HG03095 (cell line): ENCODE data around the gene DMAC2L.

Experiments
- ATAC-seq: cut with Tn5 transposase; IDR thresholded peaks from one replicate; pipeline ENCODE4 v1.9.1; 2021; ENCODE audit warnings: moderate library complexity; ENCODE audit not compliant: unreplicated experiment

DMAC2L gene

DNA sequence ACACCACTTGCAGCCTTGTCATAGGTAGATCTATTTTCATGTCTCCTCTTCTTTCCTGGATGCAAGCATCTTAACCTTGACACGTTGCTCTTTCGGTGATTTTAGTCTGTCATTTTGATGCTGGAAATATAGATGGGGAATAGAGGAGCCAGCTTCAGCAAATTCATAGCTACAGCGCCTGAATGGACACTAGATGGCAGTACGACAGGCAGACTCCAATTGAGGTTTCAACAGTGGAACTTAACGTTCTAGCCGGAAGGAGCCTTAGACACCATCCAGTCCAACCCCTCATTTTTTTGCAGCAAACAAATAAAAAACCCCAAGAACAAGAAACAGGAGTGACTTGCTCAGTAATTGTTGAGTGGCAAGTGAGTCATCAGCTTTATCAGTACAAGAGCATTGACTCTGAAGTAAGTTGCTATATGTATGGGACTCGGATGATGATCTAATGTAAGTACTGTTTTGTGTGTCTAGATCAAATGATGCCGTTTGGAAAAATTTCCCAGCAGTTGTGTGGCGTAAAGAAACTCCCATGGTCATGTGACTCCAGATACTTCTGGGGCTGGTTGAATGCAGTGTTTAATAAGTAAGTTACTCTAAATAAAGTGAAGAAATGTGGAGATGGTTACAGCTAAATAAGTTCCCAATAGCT, 9.0 kb downstream of the DMAC2L start:
- ATAC-seq = peak; percentile 76

GRCh38 chr14:50331596-50331995, 19.5 kb downstream of the DMAC2L start:
- no peak for ATAC-seq

- no peak for ATAC-seq
These were observed 20.9 kb downstream of the DMAC2L start for GRCh38 chr14:50333014-50333509.

- no peak for ATAC-seq
These were observed 22.1 kb downstream of the DMAC2L start for GRCh38 chr14:50334211-50334610.

DNA sequence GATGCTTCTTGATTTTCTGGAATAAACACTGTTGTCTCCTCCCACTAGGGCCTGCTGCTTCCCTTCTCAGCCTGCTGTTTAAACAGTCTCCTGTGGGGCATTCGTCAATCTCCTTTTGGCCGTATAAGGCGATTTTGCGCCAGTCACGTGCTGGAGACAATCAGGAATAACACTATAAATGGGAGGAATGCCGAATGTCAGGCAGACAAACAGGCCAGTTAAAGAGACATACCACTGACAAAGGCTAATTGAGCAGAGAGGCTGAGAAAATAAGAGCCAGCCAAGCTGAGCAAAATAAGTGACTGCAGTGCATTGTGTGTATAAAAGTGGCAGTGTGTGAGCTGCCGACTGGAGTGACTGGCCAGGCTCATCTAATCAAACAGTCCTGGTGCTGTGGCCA, 23.3 kb downstream of the DMAC2L start:
- no peak for ATAC-seq

DNA sequence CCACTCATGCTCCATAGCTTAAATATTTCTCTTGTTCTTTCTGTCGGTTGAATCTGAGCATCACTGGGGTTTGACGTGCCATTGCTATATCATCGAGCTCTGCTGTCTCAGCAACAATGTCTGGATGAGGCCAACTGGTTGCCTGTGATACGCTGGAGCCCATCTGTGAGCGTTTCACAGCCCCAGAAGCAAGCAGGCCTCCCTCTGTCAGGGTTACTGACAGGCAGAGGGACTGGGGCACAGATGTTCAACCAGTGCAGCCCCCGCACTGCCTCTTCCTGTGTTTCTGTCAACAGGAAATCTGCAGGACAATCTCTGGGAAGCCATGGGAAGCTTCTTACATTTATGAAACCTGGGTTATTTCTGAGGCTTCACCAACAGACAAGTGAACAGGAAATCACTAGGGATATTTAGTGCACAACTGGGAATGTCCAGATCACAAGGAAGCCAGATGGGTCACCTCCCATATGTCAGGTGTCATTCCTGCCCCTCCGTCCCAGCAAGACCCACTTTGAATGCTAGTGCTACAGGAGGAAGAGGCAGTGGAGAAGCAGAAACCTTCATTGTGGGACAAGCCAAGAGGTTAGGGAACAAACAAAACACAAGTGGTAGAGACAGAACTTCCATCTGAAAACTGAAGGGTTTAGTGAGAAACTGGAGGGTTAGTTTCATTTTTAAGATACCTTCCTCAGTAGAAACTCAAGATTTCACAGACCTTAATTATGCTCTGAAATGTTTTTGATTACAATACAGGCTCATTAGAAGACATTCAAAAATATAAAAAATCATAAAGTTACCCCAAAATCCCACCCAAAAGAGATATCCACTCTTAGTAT, 24.1 kb downstream of the DMAC2L start:
- ATAC-seq = no peak

GRCh38 chr14:50338587-50338986, 26.5 kb downstream of the DMAC2L start:
- ATAC-seq = no peak

DNA sequence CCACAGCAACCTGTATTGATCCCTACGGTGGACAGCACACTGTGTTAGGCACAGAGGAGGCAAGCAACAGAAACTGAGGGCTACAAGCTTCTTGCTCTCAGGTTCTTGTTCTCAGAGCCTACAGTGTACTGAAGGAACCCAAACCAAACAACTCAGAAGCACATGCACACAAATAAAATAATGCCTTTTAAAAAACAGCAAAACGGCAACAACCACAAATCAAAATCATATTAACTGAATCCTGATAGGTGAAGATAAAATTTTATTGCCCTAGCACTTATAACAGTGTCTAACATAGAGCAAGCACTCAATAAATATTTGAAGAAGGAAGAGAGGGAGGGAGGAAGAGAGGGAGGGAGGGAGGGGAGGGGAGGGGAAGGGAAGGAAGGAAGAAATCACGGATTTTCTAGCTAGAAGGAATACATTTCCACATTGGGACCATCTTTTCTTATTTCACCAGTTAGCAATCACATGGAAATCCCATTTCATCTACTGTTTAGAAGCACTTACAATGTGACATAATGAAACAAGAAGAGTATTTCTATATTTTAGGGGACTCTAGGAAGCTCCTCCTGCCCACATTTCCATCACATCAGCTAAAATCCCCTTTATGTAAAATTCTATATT, 27.2 kb downstream of the DMAC2L start:
- ATAC-seq = no peak

DNA sequence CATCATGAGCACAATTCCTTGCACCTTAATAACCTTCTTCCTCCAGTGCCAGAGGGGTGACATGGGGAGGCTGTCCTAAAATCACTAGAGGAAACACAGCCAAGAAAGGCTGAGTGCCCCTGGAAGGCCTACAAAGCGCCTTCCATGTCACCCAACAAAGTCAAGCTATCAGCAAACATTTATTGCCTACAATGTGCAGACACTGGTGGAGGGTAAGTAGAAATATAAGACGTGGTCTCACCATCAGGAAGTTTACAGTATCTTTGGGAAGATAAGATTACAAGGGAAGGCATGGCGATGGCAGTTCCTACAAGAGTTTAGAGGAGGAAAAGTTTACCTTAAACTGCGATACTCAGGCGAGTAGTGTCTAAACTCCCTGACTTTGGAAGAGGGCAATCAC, 27.9 kb downstream of the DMAC2L start:
- ATAC-seq = no peak

DNA sequence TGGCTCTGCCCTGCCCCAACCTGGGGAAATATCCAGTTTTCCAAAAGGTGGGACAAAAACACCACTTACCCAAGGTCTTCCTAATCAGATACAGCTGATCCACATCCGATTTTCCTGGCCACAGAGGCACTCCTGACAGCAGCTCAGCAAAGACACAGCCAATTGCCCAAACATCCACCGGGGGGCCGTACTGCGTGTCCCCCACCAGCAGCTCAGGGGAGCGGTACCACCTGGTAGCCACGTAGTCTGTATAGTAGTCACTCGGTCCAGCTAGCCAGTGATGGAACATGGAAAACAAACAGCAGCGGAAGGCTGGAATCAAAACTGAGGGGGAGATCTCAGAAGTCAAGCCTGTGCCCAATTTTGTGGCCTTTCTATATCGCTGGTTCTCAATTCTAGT, 28.8 kb downstream of the DMAC2L start:
- ATAC-seq = no peak

DNA sequence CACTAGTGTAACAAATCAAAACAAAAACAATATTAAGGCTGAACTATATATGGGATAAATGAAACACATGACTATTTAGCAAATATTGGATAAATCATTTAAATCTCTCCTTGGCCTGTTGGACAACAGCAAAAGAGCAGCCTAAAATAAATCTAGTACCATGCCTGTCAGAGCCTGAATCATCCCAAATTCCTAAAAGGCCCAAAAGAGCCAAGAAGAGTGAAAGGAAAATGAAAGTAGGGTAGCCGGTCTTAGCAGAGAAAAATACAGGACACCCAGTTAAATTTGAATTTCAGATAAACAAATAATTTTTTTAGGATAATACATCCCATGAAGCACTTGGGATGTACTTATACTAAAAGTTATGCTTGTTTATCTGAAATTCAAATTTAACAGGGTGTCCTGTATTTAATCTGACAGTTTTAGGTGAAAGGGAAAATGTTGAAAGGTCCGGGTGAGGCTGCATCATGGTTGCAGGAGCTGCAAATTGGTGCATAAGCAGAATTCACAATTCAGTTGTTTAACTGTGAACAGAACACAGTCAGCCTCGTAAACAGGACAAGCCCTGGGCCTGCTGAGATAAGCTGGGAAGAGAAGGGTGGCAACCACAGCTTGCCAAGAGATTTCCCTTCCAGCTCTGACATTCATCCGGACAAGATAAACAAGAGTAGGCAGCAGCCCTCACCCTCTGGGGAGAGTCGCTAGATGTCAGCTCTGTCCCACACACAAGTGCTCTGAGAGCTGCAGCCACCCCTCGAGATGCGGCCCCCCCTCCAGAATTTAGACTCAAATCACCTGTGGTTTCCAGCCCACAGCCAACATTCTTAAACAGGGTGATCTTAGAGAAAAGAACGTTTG, 30.3 kb downstream of the DMAC2L start:
- ATAC-seq = peak; percentile 41

- no peak for ATAC-seq
These were observed 31.3 kb downstream of the DMAC2L start for GRCh38 chr14:50343434-50343833.

GRCh38 chr14:50344116-50344775, 32.1 kb downstream of the DMAC2L start:
- peak; percentile 85 for ATAC-seq

DNA sequence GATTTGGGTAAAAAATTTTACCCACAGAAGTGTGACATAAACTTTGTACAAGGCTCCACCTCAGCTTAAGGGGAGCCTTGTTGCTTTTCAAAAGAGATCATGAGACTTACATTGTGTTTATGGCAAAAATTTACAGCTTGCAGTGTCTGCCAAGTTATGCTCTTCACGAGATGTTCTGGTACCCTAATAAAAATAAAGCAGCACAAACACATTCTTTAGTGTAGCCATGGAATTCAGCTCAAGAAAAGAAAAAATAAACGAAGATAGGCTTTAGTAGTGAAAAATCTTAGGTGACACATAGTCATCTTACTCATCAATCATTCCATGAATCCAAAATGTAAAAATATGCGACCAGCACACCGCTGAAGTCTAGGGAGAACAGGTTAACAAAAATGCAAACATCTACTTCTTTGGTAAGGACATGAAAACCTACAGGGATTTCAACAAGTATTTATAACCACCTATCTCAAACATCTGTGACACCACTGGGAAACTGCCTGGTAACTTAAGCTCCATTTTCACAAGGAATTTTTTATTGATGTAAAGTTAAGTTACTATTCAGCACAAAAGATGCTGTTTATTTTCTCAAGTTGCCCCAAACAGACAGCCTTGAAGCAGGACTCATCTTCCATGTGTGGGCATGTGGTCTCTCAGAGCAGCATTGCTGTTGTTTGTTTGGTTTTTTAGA, 32.9 kb downstream of the DMAC2L start:
- no peak for ATAC-seq

GRCh38 chr14:50345846-50346422, 33.8 kb downstream of the DMAC2L start:
- no peak for ATAC-seq

DNA sequence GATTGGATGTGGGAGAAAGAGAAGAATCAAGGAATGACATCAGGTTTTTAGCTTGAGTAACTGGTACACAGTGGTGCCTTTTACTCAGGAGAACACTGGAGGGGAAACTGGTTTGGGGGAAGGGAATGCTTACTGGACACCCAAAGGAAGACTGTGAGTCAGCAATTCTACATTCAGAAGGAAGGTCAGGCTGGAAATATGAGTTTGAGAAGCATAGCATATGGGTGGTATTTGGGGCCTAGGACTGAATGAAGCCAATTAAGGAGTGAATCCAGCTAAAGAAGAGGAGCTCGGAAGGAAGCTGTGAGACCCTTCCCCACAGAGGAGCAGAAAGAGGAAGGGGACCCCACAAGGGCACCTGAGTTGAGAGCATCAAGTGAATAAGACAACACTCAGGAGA, 35.4 kb downstream of the DMAC2L start:
- no peak for ATAC-seq

- ATAC-seq = no peak
These were observed 36.8 kb downstream of the DMAC2L start for GRCh38 chr14:50348933-50349332.

- ATAC-seq = no peak
These were observed 38.9 kb downstream of the DMAC2L start for GRCh38 chr14:50350975-50351374.

GRCh38 chr14:50352584-50352983, 40.5 kb downstream of the DMAC2L start:
- no peak for ATAC-seq
